ENCODE data around the gene NOL9.
"Not testable (repeated sequence)": the region's sequence is repeated elsewhere in the genome, so short reads cannot be mapped to it uniquely, and the experiment has no call there.

Gene NOL9

DNA sequence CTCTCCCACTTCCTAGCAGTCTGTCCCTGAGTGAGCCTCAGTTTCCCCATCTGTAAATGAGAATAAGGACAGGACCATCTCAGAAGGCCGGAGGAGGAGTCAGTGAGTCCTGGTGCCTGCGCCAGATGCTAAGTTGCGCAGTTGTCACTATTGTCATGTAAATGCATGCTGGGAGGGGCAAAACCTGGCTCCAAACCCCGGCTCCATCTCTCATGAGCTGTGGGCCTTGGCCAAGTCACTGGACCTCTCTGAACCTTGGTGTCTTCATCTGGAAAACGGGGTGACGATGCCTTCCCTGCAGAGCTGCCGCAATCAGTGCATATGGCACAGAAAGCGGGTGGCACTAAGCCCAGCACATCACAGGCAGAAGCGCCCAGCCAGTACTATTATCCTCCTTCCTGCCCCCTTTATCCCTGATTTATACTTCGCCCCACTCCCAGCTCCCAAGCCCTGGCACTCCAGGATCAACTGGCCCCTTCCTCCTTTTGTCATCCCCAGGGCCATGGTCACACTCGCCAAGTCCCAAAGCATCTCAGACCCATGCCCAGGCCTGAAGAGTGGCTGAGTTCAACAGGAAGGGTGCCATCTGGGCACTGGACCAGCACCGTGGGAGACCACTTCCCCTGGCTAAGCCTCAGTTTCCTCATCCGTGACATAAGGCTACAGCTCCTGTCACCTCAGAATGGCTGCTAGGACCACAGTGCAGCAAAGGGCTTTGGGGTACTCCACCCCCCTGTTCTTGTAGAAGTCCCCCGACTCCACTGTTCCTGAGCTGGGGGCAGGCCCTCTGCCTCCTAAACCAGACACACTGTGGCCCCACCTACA lies 58.6 kb downstream of the NOL9 start:
- Histone ChIP-seq H2AFZ (ENCODE audit: low read length) (no peak overlapping the region), H3K9me3 (ENCODE audit: low read length) (no peaks in the 10 kb centered on the region), H3K36me3 (ENCODE audit: insufficient read depth, low read length) (no peaks in the 10 kb centered on the region), H3K79me2 (ENCODE audit: insufficient read depth, low read length) (no peaks in the 10 kb centered on the region), H3K27me3 (ENCODE audit: insufficient read depth, low read length) (peaks cover 20% of the 10 kb centered on the region), H4K20me1 (ENCODE audit: insufficient read depth, low read length) (no peaks in the 10 kb centered on the region), H3K4me2 (ENCODE audit: low read length) (no peak overlapping the region), H3K4me1 (ENCODE audit: insufficient read depth, low read length, severe bottlenecking) (peaks cover 15% of the 10 kb centered on the region), H3K9ac (ENCODE audit: low read length) (no peak overlapping the region), H3K4me3 (ENCODE audit: low read depth, low read length, poor library complexity, severe bottlenecking) (no peak overlapping the region), H3K27ac (ENCODE audit: low read depth, low read length, poor library complexity, severe bottlenecking) (no peak overlapping the region), H3F3A (ENCODE audit: insufficient read depth, low read length) (no peaks in the 10 kb centered on the region), H3K9me2 (ENCODE audit: low read depth, low read length) (no peaks in the 10 kb centered on the region)
- TF ChIP-seq EZH2 (IDR thresholded peaks at IDR 0.05; ENCODE audit: borderline replicate concordance, low read length) (no peak), CTCF (IDR thresholded peaks at IDR 0.05; ENCODE audit: low read length) (no peak)

GRCh38 chr1:6495041-6495441 lies 59.3 kb downstream of the NOL9 start:
- Histone ChIP-seq H2AFZ (ENCODE audit: low read length) (no peak overlapping the region), H3F3A (ENCODE audit: insufficient read depth, low read length) (no peaks in the 10 kb centered on the region), H4K20me1 (ENCODE audit: insufficient read depth, low read length) (no peaks in the 10 kb centered on the region), H3K27ac (ENCODE audit: low read depth, low read length, poor library complexity, severe bottlenecking) (no peak overlapping the region), H3K9me2 (ENCODE audit: low read depth, low read length) (no peaks in the 10 kb centered on the region), H3K4me1 (ENCODE audit: insufficient read depth, low read length, severe bottlenecking) (peaks cover 16% of the 10 kb centered on the region), H3K27me3 (ENCODE audit: insufficient read depth, low read length) (peaks cover 13% of the 10 kb centered on the region; the same call in 1 of the 2 replicates), H3K9me3 (ENCODE audit: low read length) (no peaks in the 10 kb centered on the region), H3K4me2 (ENCODE audit: low read length) (no peak overlapping the region), H3K9ac (ENCODE audit: low read length) (no peak overlapping the region), H3K36me3 (ENCODE audit: insufficient read depth, low read length) (no peaks in the 10 kb centered on the region), H3K79me2 (ENCODE audit: insufficient read depth, low read length) (no peaks in the 10 kb centered on the region), H3K4me3 (ENCODE audit: low read depth, low read length, poor library complexity, severe bottlenecking) (no peak overlapping the region)
- TF ChIP-seq CTCF (IDR thresholded peaks at IDR 0.05; ENCODE audit: low read length): no peak
- no peak for TF ChIP-seq EZH2 (IDR thresholded peaks at IDR 0.05; ENCODE audit: borderline replicate concordance, low read length)

DNA sequence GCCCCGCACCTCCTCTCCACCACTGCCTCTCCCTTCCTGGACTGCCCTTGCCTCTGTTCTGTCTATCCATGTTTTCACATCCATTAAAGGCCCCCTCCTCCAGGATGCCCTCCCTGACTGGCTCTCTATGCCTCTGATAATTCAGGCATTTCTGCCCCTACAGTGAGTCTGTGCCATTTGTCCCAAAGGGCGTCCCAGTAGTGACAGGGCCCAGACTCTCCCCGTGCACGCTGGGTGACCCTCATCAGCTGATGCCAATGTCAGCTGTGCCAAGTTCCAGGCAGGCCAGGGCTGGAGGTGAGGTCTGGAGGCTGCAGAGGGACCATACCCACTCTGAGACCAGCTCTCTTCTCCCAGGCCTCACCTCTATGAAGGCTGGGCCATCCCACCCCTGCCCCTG lies 59.7 kb downstream of the NOL9 start:
- H3K4me3 ChIP-seq (ENCODE audit: low read depth, low read length, poor library complexity, severe bottlenecking): no peak overlapping the region
- no peaks in the 10 kb centered on the region for H3K36me3 ChIP-seq (ENCODE audit: insufficient read depth, low read length)
- no peaks in the 10 kb centered on the region for H3K9me2 ChIP-seq (ENCODE audit: low read depth, low read length)
- no peaks in the 10 kb centered on the region for H4K20me1 ChIP-seq (ENCODE audit: insufficient read depth, low read length)
- H3K27ac ChIP-seq (ENCODE audit: low read depth, low read length, poor library complexity, severe bottlenecking): no peak overlapping the region
- H3K4me1 ChIP-seq (ENCODE audit: insufficient read depth, low read length, severe bottlenecking): peaks cover 16% of the 10 kb centered on the region
- no peaks in the 10 kb centered on the region for H3F3A ChIP-seq (ENCODE audit: insufficient read depth, low read length)
- H3K9me3 ChIP-seq (ENCODE audit: low read length): no peaks in the 10 kb centered on the region
- peaks cover 13% of the 10 kb centered on the region; the same call in 1 of the 2 replicates for H3K27me3 ChIP-seq (ENCODE audit: insufficient read depth, low read length)
- no peak overlapping the region for H2AFZ ChIP-seq (ENCODE audit: low read length)
- no peak overlapping the region for H3K4me2 ChIP-seq (ENCODE audit: low read length)
- H3K79me2 ChIP-seq (ENCODE audit: insufficient read depth, low read length): no peaks in the 10 kb centered on the region
- no peak overlapping the region for H3K9ac ChIP-seq (ENCODE audit: low read length)
- no peak for TF ChIP-seq CTCF (IDR thresholded peaks at IDR 0.05; ENCODE audit: low read length)
- TF ChIP-seq EZH2 (IDR thresholded peaks at IDR 0.05; ENCODE audit: borderline replicate concordance, low read length): no peak

GRCh38 chr1:6493834-6494223 lies 60.5 kb downstream of the NOL9 start:
- not testable (repeated sequence) for H3K4me3 ChIP-seq (ENCODE audit: low read depth, low read length, poor library complexity, severe bottlenecking); H3K9me3 ChIP-seq (ENCODE audit: low read length); H3K36me3 ChIP-seq (ENCODE audit: insufficient read depth, low read length); H3F3A ChIP-seq (ENCODE audit: insufficient read depth, low read length); H2AFZ ChIP-seq (ENCODE audit: low read length); H3K4me2 ChIP-seq (ENCODE audit: low read length); H3K27ac ChIP-seq (ENCODE audit: low read depth, low read length, poor library complexity, severe bottlenecking); H3K79me2 ChIP-seq (ENCODE audit: insufficient read depth, low read length); H4K20me1 ChIP-seq (ENCODE audit: insufficient read depth, low read length); H3K9ac ChIP-seq (ENCODE audit: low read length); H3K9me2 ChIP-seq (ENCODE audit: low read depth, low read length)
- peaks cover 13% of the 10 kb centered on the region; the same call in 1 of the 2 replicates for H3K27me3 ChIP-seq (ENCODE audit: insufficient read depth, low read length)
- peaks cover 16% of the 10 kb centered on the region for H3K4me1 ChIP-seq (ENCODE audit: insufficient read depth, low read length, severe bottlenecking)

All from OCI-LY1 (cell line).